Loucy (cell line): ENCODE results near the gene CPED1.

ENCODE experiments used
- H2AFZ ChIP-seq: fragments of 200-600 bp; sonication (generic); 2 replicates; pipeline ENCODE4 v1.6.0; 2016; ENCODE audit warnings: antibody characterized with exemption, mild to moderate bottlenecking, low read length, moderate library complexity
- H3F3A ChIP-seq: fragments of 200-600 bp; 2 replicates; pipeline ENCODE4 v1.6.0; 2016; ENCODE audit warnings: antibody characterized with exemption, low read depth, mild to moderate bottlenecking
- H3K27me3 ChIP-seq: fragments of 200-600 bp; sonication (generic); 2 replicates; pipeline ENCODE4 v1.6.1; 2014; ENCODE audit warnings: low read length, mild to moderate bottlenecking; ENCODE audit not compliant: insufficient read depth, poor library complexity, severe bottlenecking
- H3K36me3 ChIP-seq: fragments of 200-600 bp; sonication (generic); 2 replicates; pipeline ENCODE4 v1.6.1; 2016; ENCODE audit warnings: low read length; ENCODE audit not compliant: insufficient read depth
- H3K4me1 ChIP-seq: fragments of 200-600 bp; sonication (generic); 2 replicates; pipeline ENCODE4 v1.5.1; 2014; ENCODE audit warnings: low read length, mild to moderate bottlenecking; ENCODE audit not compliant: insufficient read depth, poor library complexity, severe bottlenecking
- H3K4me2 ChIP-seq: fragments of 200-600 bp; sonication (generic); 2 replicates; pipeline ENCODE4 v1.6.0; 2014; ENCODE audit warnings: antibody characterized with exemption, low read length, low read depth, mild to moderate bottlenecking; ENCODE audit not compliant: poor library complexity, severe bottlenecking
- H3K4me3 ChIP-seq: fragments of 200-600 bp; sonication (generic); 2 replicates; pipeline ENCODE4 v1.5.1; 2014; ENCODE audit warnings: low read length, mild to moderate bottlenecking, mixed read lengths; ENCODE audit not compliant: poor library complexity, severe bottlenecking
- H3K79me2 ChIP-seq: fragments of 200-600 bp; sonication (generic); 2 replicates; pipeline ENCODE4 v1.6.1; 2014; ENCODE audit warnings: low read length; ENCODE audit not compliant: insufficient read depth
- H3K9ac ChIP-seq: fragments of 200-600 bp; sonication (generic); 2 replicates; pipeline ENCODE4 v1.6.0; 2014; ENCODE audit warnings: mild to moderate bottlenecking, low read depth, low read length, moderate library complexity; ENCODE audit not compliant: poor library complexity, severe bottlenecking
- H3K9me2 ChIP-seq: fragments of 200-600 bp; sonication (generic); replicated peaks from 2 replicates; pipeline ENCODE4 v1.6.1; 2016; ENCODE audit warnings: low read depth, low read length, mixed read lengths
- H3K9me3 ChIP-seq: fragments of 200-600 bp; sonication (generic); 2 replicates; pipeline ENCODE4 v1.6.1; 2014; ENCODE audit warnings: mild to moderate bottlenecking, antibody characterized with exemption, low read length, low read depth; ENCODE audit not compliant: insufficient read depth
- H4K20me1 ChIP-seq: fragments of 200-600 bp; sonication (generic); 2 replicates; pipeline ENCODE4 v1.6.0; 2014; ENCODE audit warnings: antibody characterized with exemption, low read length, mild to moderate bottlenecking; ENCODE audit not compliant: insufficient read depth, poor library complexity, severe bottlenecking
- CTCF ChIP-seq: fragments of 200-600 bp; sonication (generic); conservative IDR thresholded peaks from 2 replicates; pipeline ENCODE4 v1.5.1; 2014; ENCODE audit warnings: mild to moderate bottlenecking, antibody characterized with exemption, low read length
- EZH2phosphoT487 ChIP-seq: fragments of 200-600 bp; IDR thresholded peaks from 2 replicates; pipeline ENCODE4 v1.6.1; 2018; ENCODE audit warnings: antibody characterized with exemption, mild to moderate bottlenecking, moderate library complexity, borderline replicate concordance

Gene CPED1

DNA sequence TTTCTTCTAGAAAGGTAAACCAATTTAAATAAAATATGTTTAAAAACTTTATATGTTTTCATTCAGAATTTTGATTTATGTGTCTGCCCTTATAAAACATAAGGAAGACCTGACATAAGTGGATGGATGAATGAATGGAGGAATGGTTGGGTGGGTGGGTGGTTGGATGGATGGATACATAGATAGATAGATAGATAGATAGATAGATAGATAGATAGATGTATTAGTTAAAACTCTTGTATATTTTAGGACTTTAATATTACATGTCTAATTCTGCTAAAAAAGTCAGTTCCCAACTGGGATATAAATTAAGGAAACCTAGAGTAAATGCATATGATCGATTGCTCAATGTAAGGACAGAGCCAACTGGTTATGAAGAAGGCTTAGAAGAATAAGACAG lies 184.0 kb downstream of the CPED1 start:
- Histone ChIP-seq H3F3A (no peaks in the 10 kb centered on the region), H3K9ac (no peak overlapping the region), H3K79me2 (no peaks in the 10 kb centered on the region), H3K27me3 (no peaks in the 10 kb centered on the region), H3K36me3 (no peaks in the 10 kb centered on the region), H2AFZ (no peak overlapping the region), H3K4me3 (no peak overlapping the region), H4K20me1 (no peaks in the 10 kb centered on the region), H3K4me1 (no peaks in the 10 kb centered on the region), H3K4me2 (no peak overlapping the region), H3K9me3 (no peaks in the 10 kb centered on the region), H3K9me2 (no peaks in the 10 kb centered on the region)
- TF ChIP-seq EZH2phosphoT487 (no peak), CTCF (no peak)

- no peaks in the 10 kb centered on the region for H3K4me1 ChIP-seq
- H4K20me1 ChIP-seq, result no peaks in the 10 kb centered on the region
- H3K79me2 ChIP-seq, result no peaks in the 10 kb centered on the region
- no peak for TF ChIP-seq CTCF
- TF ChIP-seq EZH2phosphoT487, result no peak
- H3K4me3 ChIP-seq, result no peak overlapping the region
- H3K9me2 ChIP-seq, result no peaks in the 10 kb centered on the region
- H3K9me3 ChIP-seq, result no peaks in the 10 kb centered on the region
- no peaks in the 10 kb centered on the region for H3K27me3 ChIP-seq
- H3K9ac ChIP-seq, result no peak overlapping the region
- H3F3A ChIP-seq, result no peaks in the 10 kb centered on the region
- no peak overlapping the region for H3K4me2 ChIP-seq
- H3K36me3 ChIP-seq, result no peaks in the 10 kb centered on the region
- no peak overlapping the region for H2AFZ ChIP-seq
These were observed 187.3 kb downstream of the CPED1 start for GRCh38 chr7:121175826-121176225.

GRCh38 chr7:121178452-121178851 lies 189.9 kb downstream of the CPED1 start:
- no peaks in the 10 kb centered on the region for H3F3A ChIP-seq
- no peak overlapping the region for H3K4me3 ChIP-seq
- H3K79me2 ChIP-seq, result no peaks in the 10 kb centered on the region
- no peak overlapping the region for H2AFZ ChIP-seq
- no peak overlapping the region for H3K4me2 ChIP-seq
- H3K4me1 ChIP-seq, result no peaks in the 10 kb centered on the region
- H3K9ac ChIP-seq, result no peak overlapping the region
- H3K9me2 ChIP-seq, result no peaks in the 10 kb centered on the region
- no peaks in the 10 kb centered on the region for H4K20me1 ChIP-seq
- TF ChIP-seq CTCF (no peak), EZH2phosphoT487 (no peak)
- H3K27me3 ChIP-seq, result no peaks in the 10 kb centered on the region
- no peaks in the 10 kb centered on the region for H3K9me3 ChIP-seq
- H3K36me3 ChIP-seq, result no peaks in the 10 kb centered on the region
